ENCODE measurements around the gene FAM47E. TPM values are rescaled to one million over a fixed set of nuclear protein-coding genes. Genes with fewer than 3 reads are reported as not detected.
A peak's percentile ranks its signal among the peaks of the same experiment; 100 is the strongest.

Gene FAM47E
- total RNA-seq, 1 donor from 2014 or later: 3.9 TPM

GRCh38 chr4:76301775-76302162 is 50.2 kb downstream of the FAM47E start:
- DNase-seq: no peak

DNA sequence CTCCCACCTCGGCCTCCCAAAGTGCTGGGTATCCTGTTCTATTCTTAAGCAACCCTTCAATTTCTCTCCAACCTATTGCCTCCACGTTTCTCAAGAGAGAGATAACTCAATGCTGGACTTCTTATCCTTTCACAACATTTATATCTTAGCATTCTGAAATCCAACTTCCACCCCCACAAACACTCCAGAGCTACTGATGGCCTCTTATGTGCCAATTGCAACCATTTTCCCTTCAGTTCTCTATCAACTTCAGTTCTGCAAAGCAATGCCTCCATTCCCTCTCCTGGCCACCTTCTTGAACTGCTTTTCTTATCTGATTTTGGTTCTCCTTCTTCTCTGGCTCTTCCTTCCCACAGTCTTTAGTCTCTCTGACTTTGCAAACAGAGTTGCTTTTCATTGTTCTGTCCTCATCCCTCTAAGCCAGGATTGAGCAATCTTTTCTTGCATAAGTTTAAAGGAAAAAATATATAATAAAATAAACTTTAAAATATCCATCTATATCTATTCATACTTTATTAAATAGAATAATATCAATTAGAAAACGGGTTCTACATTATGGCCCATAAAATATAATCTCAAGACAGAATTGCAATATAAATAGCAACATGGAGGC is 51.4 kb downstream of the FAM47E start:
- DNase-seq: no peak

GRCh38 chr4:76305033-76305687 is 53.6 kb downstream of the FAM47E start:
- no peak for DNase-seq

DNA sequence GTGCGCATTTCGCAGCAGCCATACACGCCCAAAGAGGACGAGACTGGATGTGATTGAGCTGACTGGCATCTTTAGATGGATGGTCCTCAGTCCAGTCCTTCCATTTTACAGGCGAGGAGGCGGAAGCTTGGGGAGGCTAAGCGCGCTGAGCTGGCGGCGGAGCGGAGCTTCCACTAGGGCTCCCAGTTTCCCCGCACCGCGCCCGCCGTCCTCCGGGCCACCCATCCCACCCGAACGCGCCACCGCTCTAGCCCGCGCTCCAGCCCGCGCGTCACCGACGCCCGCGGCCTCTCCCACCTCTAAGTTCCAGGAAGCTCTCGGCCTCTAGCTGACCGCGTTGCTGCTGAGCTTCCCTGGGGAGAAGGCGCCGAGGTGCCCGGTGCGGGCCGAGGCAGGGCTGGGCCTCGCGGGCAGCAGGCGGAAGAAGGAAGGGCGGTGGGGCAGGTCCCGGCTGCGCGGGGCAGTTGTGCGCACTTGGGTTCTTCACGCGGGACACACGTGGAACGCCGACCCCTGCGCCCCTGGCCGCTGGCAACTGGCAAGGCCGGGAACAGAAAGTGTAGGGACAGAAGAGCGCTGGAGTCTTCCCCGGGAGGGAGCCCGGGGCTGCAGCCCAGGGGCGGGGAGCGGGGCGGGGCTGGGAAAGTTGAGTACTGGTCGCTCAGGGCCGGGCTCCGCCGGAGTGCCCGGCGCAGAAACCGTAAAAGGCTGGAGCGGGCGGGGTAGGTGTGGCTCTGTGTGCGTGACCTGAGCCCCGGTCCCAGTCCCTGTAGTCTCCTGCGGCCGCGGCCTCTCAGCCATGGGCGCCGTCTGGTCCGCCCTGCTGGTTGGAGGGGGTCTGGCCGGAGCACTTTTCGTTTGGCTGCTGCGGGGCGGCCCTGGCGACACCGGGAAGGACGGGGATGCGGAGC is 54.7 kb downstream of the FAM47E start, which contains the start of gene STBD1:
Gene STBD1 (plus strand): TSS at position 763 of the 911 bp plus-strand sequence. CDS start 37 bp downstream, at position 800.
- DNase-seq: peak; percentile 37

DNA sequence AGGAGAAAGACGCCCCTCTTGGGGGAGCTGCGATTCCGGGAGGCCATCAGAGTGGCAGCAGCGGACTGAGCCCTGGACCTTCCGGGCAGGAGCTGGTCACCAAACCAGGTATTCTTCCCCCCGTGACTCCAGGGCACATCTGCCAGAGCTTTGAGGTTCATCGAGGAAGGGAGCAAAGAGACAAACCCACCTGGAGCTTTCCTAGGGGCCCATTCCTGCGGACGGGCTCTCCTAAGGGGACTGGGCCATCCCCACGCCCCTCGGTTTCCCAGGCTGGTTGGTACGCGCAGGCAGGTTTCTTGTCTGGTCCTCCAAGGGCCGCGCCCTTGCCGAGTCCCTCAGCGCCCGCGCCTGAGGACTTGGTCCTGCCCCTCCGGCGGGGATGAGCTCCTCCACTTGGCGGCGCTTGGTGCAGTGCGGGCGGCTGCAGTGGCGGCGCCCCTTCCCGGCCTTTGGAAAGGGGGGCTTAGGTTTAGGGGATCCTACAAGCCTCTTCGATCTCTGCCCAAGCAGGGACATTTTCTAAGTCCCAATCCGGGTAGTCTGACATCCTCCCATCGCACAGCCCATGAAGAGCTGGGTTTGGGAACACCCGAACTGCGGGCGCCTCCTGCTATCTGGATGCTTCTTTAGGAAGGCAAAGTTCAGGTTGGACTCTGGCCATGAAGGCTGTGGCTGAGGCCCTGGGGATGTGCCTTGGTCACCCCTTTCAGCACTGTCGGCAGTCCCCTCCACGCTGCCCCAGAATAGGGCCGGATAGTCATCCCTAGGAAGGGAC is 55.5 kb downstream of the FAM47E start:
- DNase-seq: no peak

DNA sequence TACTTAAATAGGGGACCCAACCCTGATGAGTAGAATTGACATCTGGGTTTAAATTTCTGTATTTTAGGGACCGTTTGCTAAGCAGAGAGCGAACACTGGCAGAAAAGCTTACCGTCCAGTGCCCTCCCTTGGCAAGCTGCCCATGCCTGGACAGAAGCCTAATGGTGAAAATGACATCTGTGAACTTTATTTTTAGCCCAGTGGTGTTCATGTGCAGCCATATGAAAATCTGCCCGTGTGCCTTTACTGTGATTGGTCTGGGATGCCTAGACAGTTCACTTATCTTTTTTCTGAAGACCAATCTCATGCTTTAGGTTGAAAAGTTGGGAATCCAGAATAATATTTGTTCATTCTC is 56.1 kb downstream of the FAM47E start:
- DNase-seq: no peak

GRCh38 chr4:76308548-76308947 is 57.0 kb downstream of the FAM47E start:
- no peak for DNase-seq

DNA sequence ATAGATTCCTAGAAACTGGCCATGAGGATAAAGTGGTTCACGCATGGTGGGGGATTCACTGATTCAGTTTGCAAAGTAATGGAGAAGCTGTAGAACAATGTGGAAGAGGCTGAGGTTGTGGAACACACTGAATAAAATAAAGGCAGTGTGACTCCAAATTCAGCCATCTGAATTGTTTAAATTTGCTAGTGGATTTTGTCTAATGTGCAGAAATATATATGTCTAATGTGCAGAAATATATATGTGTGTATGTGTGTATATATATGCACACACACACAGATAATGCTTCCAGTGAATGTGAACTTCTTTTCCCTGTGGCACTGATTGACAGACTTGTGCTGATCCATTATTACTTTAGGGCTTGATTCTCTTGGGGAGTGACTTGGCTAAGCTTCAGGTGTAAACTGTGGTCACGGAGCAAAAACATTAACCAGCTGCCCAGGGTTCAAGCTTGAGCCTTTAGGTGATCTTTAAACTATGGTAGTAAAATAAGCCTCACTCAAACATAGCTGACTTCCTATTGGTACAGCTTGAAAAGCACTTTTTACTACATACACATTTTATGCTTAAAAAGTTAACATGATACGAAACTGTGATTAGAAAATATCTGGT is 58.5 kb downstream of the FAM47E start:
- DNase-seq: no peak

DNA sequence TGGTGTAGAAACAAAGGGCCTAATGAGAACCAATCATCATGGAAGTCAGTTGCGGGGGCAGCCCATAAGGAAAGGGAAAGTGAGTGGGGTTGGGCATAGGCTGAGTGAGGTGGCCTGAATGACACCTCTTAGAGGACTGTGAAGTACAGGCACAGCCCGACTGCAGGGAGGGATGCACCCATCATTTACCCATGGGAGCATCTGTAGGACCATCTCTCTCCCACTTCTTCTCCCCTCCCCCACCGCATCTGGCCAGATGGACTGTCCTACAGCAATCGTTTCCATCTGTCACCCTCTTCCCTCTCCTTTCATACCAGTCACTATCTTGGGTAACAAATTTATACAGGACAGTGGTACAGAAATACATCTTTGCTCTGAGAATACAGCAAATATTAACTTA is 59.2 kb downstream of the FAM47E start:
- no peak for DNase-seq

DNA sequence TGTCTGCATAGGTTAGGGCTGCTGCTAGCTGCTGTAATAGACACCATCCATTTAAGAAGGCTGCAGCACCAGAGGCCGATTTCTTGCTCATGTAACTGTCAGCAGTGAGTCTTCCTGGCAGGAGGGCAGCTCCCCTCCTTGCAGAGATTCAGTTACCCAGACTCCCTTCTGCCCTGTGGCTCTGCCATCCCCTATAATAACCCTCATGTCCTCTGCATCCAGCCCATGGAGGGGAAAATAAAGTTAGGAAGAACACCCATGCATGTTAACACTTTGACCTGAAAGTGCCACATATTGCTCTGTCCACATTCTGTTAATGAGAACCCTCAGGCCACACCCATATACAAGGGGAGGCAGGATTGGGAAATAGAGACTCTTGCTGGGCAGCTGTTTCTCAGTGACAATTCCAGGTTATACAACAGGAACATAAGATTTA is 60.4 kb downstream of the FAM47E start:
- DNase-seq: no peak

- no peak for DNase-seq
Observed at GRCh38 chr4:76312457-76312856, 60.9 kb downstream of the FAM47E start.

DNA sequence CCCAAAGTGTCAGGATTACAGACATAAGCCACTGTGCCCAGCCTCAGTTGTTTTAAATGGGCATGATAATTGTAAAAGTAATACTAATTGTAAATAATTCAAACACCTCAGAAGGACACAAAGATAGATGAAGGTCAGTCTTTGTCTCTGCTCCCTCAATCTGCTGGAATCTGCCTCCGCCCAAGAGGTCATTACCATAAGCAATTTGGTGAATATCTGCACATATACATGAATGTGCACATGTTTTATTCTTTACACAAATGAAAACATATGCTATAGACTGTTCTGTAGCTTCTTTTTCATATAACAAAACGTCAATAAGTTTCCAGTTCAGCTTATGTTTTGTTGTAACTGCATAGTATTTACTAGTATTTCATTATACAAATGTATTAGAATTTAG is 62.0 kb downstream of the FAM47E start:
- no peak for DNase-seq

DNA sequence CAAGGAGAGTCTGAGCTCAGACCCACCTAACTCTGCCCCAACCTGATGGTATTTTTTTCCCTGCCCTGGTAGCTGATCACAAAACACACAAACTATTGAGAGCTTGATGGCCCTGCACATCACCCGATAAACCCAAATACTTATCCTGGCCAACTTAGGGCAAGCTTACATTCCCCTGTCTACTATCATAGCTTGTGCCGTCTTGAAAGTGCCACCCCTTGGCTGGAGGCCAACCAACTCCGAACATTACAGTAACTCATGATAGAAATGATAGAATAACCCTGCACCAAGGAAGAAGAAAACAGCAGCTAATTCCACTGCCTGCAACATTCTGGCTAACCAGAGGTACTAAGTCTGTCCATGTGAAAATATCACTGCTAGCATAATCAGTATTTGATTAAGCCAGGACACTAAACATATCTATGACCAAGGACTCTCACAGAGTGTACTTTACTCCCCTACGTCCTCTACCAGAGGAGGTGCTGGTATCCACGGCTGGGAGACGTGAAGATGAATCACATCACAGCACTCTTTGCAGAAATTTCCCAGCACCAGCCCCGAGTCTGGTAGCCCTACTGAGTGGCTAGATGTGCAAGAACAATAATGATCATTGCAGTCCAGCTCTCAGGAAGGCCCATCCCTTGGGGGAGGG is 63.9 kb downstream of the FAM47E start:
- no peak for DNase-seq

DNA sequence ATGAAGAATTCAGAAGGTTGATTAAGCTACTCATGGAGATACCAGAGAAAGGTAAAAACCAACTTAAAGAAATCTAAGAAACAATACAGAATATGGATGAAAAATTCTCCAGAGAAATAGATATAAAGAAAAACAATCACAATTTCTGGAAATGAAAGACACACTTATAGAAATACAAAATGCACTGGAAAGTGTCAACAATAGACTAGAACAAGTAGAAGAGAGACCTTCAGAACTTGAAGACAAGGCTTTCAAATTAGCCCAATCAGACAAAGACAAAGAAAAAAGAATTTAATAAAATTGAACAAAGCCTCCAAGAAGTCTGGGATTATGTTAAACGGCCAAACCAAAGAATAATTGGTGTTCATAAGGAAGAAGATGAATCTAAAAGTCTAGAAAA is 64.6 kb downstream of the FAM47E start:
- DNase-seq: no peak

DNA sequence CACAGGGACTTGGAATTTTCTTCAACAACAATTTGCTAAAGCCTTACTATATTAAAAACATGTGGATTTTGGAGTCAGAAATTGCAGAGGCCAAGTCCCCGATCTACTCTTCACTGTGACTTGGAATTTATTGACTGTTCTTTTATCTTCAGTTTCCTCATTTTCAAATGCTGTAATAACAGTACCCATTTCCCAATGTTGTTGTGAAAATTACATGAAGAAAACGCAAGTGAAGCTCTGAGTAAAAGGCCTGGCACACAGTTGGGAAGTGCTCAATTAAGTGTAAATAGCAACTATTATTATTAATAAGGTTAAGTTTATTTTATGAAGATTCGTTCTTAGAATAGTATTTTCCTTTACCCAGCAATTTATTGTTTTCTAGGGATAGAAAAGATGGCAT is 70.7 kb downstream of the FAM47E start:
- DNase-seq: no peak

DNA sequence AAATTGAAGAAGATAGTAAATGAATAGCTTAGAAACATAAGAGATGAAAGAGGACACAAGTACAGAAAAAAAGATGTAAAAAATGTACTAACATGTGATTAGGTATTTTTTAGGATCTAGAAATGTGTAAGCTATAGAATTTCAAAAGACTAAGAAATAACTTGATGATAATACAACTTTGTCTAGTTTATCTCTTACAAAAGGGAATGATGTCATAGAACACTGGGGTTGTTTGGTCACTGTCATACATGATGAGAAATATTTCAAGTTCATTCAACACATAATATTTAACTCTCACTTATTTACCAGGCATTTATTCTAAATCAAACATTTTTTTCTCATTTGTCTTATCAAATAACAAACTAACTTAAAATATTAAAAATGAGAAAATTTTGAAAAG is 73.6 kb downstream of the FAM47E start:
- DNase-seq: no peak

GRCh38 chr4:76326515-76326914 is 75.0 kb downstream of the FAM47E start:
- DNase-seq: no peak

All from occipital lobe (tissue), 2 donors.